WERI-Rb-1 (cell line): ENCODE measurements around the gene CHST11.

Source experiments
- DNase-seq: peaks from one replicate; pipeline ENCODE4 v3.0.0-alpha.2; 2020
- H3K27ac ChIP-seq: fragments of 250-450 bp; sonication (Bioruptor Pico); 2 replicates; pipeline ENCODE4 v1.5.1; 2020; ENCODE audit warnings: mild to moderate bottlenecking, moderate library complexity
- H3K27me3 ChIP-seq: fragments of 250-450 bp; sonication (Bioruptor Pico); 2 replicates; pipeline ENCODE4 v1.5.1; 2021; ENCODE audit warnings: mild to moderate bottlenecking, low read depth, moderate library complexity; ENCODE audit not compliant: insufficient read depth, severe bottlenecking
- H3K36me3 ChIP-seq: fragments of 250-450 bp; sonication (Bioruptor Pico); 2 replicates; pipeline ENCODE4 v1.5.1; 2020; ENCODE audit warnings: mild to moderate bottlenecking, moderate library complexity
- H3K4me3 ChIP-seq: 2 replicates; pipeline ENCODE4 v1.5.1; 2011; ENCODE audit warnings: low read depth, mild to moderate bottlenecking, control low read depth, low read length
- H3K9me3 ChIP-seq: fragments of 250-450 bp; sonication (Bioruptor Pico); 2 replicates; pipeline ENCODE4 v1.5.1; 2021; ENCODE audit warnings: mild to moderate bottlenecking, moderate library complexity; ENCODE audit not compliant: severe bottlenecking
- CTCF ChIP-seq: IDR thresholded peaks from 2 replicates; pipeline ENCODE4 v1.5.1; 2011; ENCODE audit warnings: low read depth, mild to moderate bottlenecking, control low read depth, inconsistent platforms, low read length

Gene CHST11

GRCh38 chr12:104708891-104709290, 252.1 kb downstream of the CHST11 start:
- no peaks in the 10 kb centered on the region for H3K9me3 ChIP-seq
- H3K27ac ChIP-seq = no peak overlapping the region
- DNase-seq = no peak
- H3K27me3 ChIP-seq = no peaks in the 10 kb centered on the region
- no peaks in the 10 kb centered on the region for H3K36me3 ChIP-seq
- no peak overlapping the region for H3K4me3 ChIP-seq
- no peak for TF ChIP-seq CTCF

- H3K36me3 ChIP-seq = no peaks in the 10 kb centered on the region
- no peaks in the 10 kb centered on the region for H3K9me3 ChIP-seq
- DNase-seq = no peak
- no peak overlapping the region for H3K27ac ChIP-seq
- no peak overlapping the region for H3K4me3 ChIP-seq
- no peaks in the 10 kb centered on the region for H3K27me3 ChIP-seq
- TF ChIP-seq CTCF = no peak
These were observed 253.1 kb downstream of the CHST11 start for GRCh38 chr12:104709692-104710435.

- H3K9me3 ChIP-seq = no peaks in the 10 kb centered on the region
- H3K27me3 ChIP-seq = no peaks in the 10 kb centered on the region
- no peaks in the 10 kb centered on the region for H3K36me3 ChIP-seq
- no peak overlapping the region for H3K4me3 ChIP-seq
- no peak for DNase-seq
- no peak for TF ChIP-seq CTCF
- no peak overlapping the region for H3K27ac ChIP-seq
These were observed 254.4 kb downstream of the CHST11 start for GRCh38 chr12:104710940-104711689.

- Histone ChIP-seq H3K27ac (no peak overlapping the region), H3K36me3 (no peaks in the 10 kb centered on the region), H3K27me3 (no peaks in the 10 kb centered on the region), H3K4me3 (no peak overlapping the region), H3K9me3 (no peaks in the 10 kb centered on the region)
- no peak for DNase-seq
- no peak for TF ChIP-seq CTCF
These were observed 255.7 kb downstream of the CHST11 start for GRCh38 chr12:104712477-104712876.

GRCh38 chr12:104712968-104713367, 256.2 kb downstream of the CHST11 start:
- no peak overlapping the region for H3K4me3 ChIP-seq
- H3K27me3 ChIP-seq = no peaks in the 10 kb centered on the region
- no peak for DNase-seq
- no peaks in the 10 kb centered on the region for H3K36me3 ChIP-seq
- H3K27ac ChIP-seq = no peak overlapping the region
- no peaks in the 10 kb centered on the region for H3K9me3 ChIP-seq
- TF ChIP-seq CTCF = no peak
